ENCODE data around the gene SLC27A2.
"Not testable (repeated sequence)": the region's sequence is repeated elsewhere in the genome, so short reads cannot be mapped to it uniquely, and the experiment has no call there.

SLC27A2 gene

GRCh38 chr15:50181969-50182218 lies at the start of gene SLC27A2:
SLC27A2 (plus strand) TSS chr15:50182196; CDS start chr15:50182428, 232 bp downstream.
- H3K4me1 ChIP-seq (ENCODE audit: control insufficient read depth in 2 of 2, insufficient read depth in 2 of 2, low read length in 2 of 2) = peaks cover 5 to 8% of the 10 kb centered on the region in 2 donors
- peak within 1 kb of the TSS; percentile 9 to 34 for H3K27ac ChIP-seq (ENCODE audit: low read depth in 2 of 2, low read length in 2 of 2)
- H3K4me3 ChIP-seq (ENCODE audit: low read length in 2 of 2) = peak within 1 kb of the TSS; percentile 79 to 85
- no peaks in the 10 kb centered on the region for H3K9me3 ChIP-seq (ENCODE audit: control insufficient read depth in 2 of 2, low read length in 2 of 2)
- no peaks in the 10 kb centered on the region for H3K36me3 ChIP-seq (ENCODE audit: control insufficient read depth in 2 of 2, insufficient read depth in 2 of 2, low read length in 2 of 2)
- H3K9ac ChIP-seq (ENCODE audit: low read depth in 1 of 2, low read length in 2 of 2) = peak within 1 kb of the TSS; percentile 60 to 77
- H3K27me3 ChIP-seq (ENCODE audit: control insufficient read depth in 2 of 2, insufficient read depth in 2 of 2, low read length in 2 of 2) = peaks cover 4 to 5% of the 10 kb centered on the region in 2 donors

DNA sequence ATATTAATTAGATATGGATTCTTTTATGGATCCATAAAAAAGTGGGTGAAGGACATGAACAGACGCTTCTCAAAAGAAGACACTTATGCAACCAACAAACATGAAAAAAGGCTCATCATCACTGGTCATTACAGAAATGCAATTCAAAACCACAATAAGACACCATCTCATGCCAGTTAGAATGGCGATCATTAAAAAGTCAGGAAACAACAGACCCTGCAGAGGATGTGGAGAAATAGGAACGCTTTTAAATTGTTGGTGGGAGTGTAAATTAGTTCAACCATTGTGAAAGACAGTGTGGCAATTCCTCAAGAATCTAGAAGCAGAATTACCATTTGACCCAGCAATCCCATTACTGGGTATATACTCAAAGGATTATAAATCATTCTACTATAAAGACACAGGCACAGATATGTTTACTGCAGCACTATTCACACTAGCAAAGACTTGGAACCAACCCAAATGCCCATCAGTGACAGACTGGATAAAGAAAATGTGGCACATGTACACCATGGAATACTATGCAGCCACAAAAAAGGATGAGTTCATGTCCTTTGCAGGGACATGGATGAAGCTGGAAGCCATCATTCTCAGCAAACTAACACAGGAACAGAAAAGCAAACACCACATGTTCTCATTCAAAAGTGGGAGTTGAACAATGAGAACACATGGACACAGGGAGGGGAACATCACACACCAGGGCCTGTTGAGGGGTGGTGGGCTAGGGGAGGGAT lies 49.6 kb upstream of the SLC27A2 start:
- not testable (repeated sequence) for H3K27ac ChIP-seq (ENCODE audit: low read depth in 2 of 2, low read length in 2 of 2); H3K4me1 ChIP-seq (ENCODE audit: control insufficient read depth in 2 of 2, insufficient read depth in 2 of 2, low read length in 2 of 2); H3K9ac ChIP-seq (ENCODE audit: low read depth in 1 of 2, low read length in 2 of 2); H3K4me3 ChIP-seq (ENCODE audit: low read length in 2 of 2); H3K36me3 ChIP-seq (ENCODE audit: control insufficient read depth in 2 of 2, insufficient read depth in 2 of 2, low read length in 2 of 2); H3K27me3 ChIP-seq (ENCODE audit: control insufficient read depth in 2 of 2, insufficient read depth in 2 of 2, low read length in 2 of 2); H3K9me3 ChIP-seq (ENCODE audit: control insufficient read depth in 2 of 2, low read length in 2 of 2)

DNA sequence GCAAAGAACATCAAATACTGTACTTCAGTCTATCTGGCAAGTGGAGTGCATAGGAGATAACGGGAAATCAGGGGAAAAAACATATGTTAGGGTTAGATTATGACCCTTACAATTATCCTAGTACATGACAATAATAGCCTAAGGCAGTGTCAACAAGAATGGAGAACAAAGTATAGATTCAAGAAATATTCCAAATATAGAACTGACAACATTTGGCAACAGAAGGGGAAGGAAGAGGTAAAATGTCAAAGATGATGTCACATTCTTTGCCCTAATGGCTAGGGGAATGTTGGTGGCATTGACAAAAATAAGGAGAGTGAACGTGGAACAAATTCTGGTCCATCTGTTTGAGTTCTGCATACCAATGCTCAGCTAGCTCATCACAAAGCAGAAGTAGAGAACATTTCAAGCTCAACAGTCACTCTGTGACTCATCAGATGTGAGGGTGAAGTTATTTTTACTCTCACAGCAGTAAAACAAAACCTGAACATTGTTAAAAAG lies 47.4 kb upstream of the SLC27A2 start:
- H3K27me3 ChIP-seq (ENCODE audit: control insufficient read depth in 2 of 2, insufficient read depth in 2 of 2, low read length in 2 of 2) = no peaks in the 10 kb centered on the region
- no peak overlapping the region for H3K27ac ChIP-seq (ENCODE audit: low read depth in 2 of 2, low read length in 2 of 2)
- H3K36me3 ChIP-seq (ENCODE audit: control insufficient read depth in 2 of 2, insufficient read depth in 2 of 2, low read length in 2 of 2) = no peaks in the 10 kb centered on the region
- no peaks in the 10 kb centered on the region for H3K9me3 ChIP-seq (ENCODE audit: control insufficient read depth in 2 of 2, low read length in 2 of 2)
- H3K9ac ChIP-seq (ENCODE audit: low read depth in 1 of 2, low read length in 2 of 2) = no peak overlapping the region
- H3K4me1 ChIP-seq (ENCODE audit: control insufficient read depth in 2 of 2, insufficient read depth in 2 of 2, low read length in 2 of 2) = no peaks in the 10 kb centered on the region
- H3K4me3 ChIP-seq (ENCODE audit: low read length in 2 of 2) = no peak overlapping the region

DNA sequence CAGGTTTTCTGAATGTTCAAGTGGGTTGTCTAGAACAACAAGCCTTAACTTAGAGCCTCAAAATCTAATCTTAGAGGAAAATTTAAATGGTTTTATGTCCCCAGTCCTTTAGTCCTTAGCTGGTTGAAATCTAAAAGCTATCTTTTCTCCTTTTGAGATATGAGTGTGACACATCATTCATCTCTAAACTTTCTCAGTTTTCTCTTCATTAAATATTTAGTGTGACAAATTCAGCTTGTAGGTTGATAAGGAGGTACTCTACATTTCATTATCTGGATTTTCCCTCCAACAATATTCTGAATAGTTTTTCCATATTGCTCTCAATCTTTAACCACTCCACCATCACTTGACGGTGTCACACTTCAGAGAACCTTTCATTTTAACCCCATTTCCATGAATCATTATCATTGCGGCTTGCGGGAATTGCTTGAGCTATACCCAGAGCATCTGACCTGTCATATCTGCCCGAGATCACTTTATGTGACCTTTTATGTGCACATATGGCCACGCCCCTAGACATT lies 46.9 kb upstream of the SLC27A2 start:
- Histone ChIP-seq H3K4me3 (ENCODE audit: low read length in 2 of 2) (no peak overlapping the region), H3K27ac (ENCODE audit: low read depth in 2 of 2, low read length in 2 of 2) (no peak overlapping the region), H3K9ac (ENCODE audit: low read depth in 1 of 2, low read length in 2 of 2) (no peak overlapping the region), H3K36me3 (ENCODE audit: control insufficient read depth in 2 of 2, insufficient read depth in 2 of 2, low read length in 2 of 2) (no peaks in the 10 kb centered on the region), H3K9me3 (ENCODE audit: control insufficient read depth in 2 of 2, low read length in 2 of 2) (no peaks in the 10 kb centered on the region), H3K27me3 (ENCODE audit: control insufficient read depth in 2 of 2, insufficient read depth in 2 of 2, low read length in 2 of 2) (no peaks in the 10 kb centered on the region), H3K4me1 (ENCODE audit: control insufficient read depth in 2 of 2, insufficient read depth in 2 of 2, low read length in 2 of 2) (no peaks in the 10 kb centered on the region)

GRCh38 chr15:50137330-50137761 lies 44.6 kb upstream of the SLC27A2 start:
- Histone ChIP-seq H3K36me3 (ENCODE audit: control insufficient read depth in 2 of 2, insufficient read depth in 2 of 2, low read length in 2 of 2) (no peaks in the 10 kb centered on the region), H3K27ac (ENCODE audit: low read depth in 2 of 2, low read length in 2 of 2) (no peak overlapping the region), H3K4me3 (ENCODE audit: low read length in 2 of 2) (no peak overlapping the region), H3K4me1 (ENCODE audit: control insufficient read depth in 2 of 2, insufficient read depth in 2 of 2, low read length in 2 of 2) (no peaks in the 10 kb centered on the region), H3K27me3 (ENCODE audit: control insufficient read depth in 2 of 2, insufficient read depth in 2 of 2, low read length in 2 of 2) (no peaks in the 10 kb centered on the region), H3K9me3 (ENCODE audit: control insufficient read depth in 2 of 2, low read length in 2 of 2) (no peaks in the 10 kb centered on the region), H3K9ac (ENCODE audit: low read depth in 1 of 2, low read length in 2 of 2) (no peak overlapping the region)

DNA sequence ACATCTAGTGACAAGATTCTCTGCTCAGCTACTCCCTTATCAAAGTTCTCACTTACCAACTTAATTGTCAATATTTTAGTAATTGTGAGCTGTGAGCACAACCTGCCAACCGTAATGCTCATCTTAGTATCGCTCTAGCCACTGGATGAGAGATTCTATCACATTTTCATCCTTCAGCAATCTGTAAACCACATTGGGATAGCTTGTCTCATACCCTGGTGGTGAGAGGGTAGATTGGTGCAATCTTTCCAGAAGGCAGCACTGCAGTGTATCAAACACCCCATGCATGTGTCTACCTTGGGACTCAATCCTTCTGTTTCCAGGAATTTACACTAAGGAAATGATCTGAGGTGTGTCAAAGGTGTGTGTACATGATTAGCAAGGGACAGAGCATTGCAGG lies 44.1 kb upstream of the SLC27A2 start:
- Histone ChIP-seq H3K4me3 (ENCODE audit: low read length in 2 of 2) (no peak overlapping the region), H3K27ac (ENCODE audit: low read depth in 2 of 2, low read length in 2 of 2) (no peak overlapping the region), H3K9ac (ENCODE audit: low read depth in 1 of 2, low read length in 2 of 2) (no peak overlapping the region), H3K27me3 (ENCODE audit: control insufficient read depth in 2 of 2, insufficient read depth in 2 of 2, low read length in 2 of 2) (no peaks in the 10 kb centered on the region), H3K4me1 (ENCODE audit: control insufficient read depth in 2 of 2, insufficient read depth in 2 of 2, low read length in 2 of 2) (no peaks in the 10 kb centered on the region), H3K36me3 (ENCODE audit: control insufficient read depth in 2 of 2, insufficient read depth in 2 of 2, low read length in 2 of 2) (no peaks in the 10 kb centered on the region), H3K9me3 (ENCODE audit: control insufficient read depth in 2 of 2, low read length in 2 of 2) (no peaks in the 10 kb centered on the region)

GRCh38 chr15:50138391-50138790 lies 43.6 kb upstream of the SLC27A2 start:
- Histone ChIP-seq H3K27me3 (ENCODE audit: control insufficient read depth in 2 of 2, insufficient read depth in 2 of 2, low read length in 2 of 2) (no peaks in the 10 kb centered on the region), H3K27ac (ENCODE audit: low read depth in 2 of 2, low read length in 2 of 2) (no peak overlapping the region), H3K4me1 (ENCODE audit: control insufficient read depth in 2 of 2, insufficient read depth in 2 of 2, low read length in 2 of 2) (no peaks in the 10 kb centered on the region), H3K9me3 (ENCODE audit: control insufficient read depth in 2 of 2, low read length in 2 of 2) (no peaks in the 10 kb centered on the region), H3K36me3 (ENCODE audit: control insufficient read depth in 2 of 2, insufficient read depth in 2 of 2, low read length in 2 of 2) (no peaks in the 10 kb centered on the region), H3K9ac (ENCODE audit: low read depth in 1 of 2, low read length in 2 of 2) (no peak overlapping the region), H3K4me3 (ENCODE audit: low read length in 2 of 2) (no peak overlapping the region)

DNA sequence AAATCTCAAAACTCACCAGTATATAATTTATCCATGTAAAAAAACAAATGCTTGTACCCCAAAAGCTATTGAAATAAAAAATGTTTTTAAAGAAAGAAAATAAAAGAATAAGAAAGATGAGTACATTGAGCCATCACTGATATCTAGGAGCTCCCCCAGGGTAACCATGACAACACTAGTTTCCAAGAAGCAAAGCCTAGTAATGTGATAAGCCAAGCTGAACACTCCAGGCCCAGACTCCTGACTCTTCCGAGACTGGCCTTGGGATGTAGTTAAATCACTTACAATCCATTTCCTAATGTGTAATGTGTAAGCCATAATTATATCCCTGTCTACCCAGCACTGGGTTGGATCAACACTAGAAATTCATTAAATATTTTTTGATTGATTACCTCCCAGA lies 41.9 kb upstream of the SLC27A2 start:
- no peaks in the 10 kb centered on the region for H3K27me3 ChIP-seq (ENCODE audit: control insufficient read depth in 2 of 2, insufficient read depth in 2 of 2, low read length in 2 of 2)
- H3K9me3 ChIP-seq (ENCODE audit: control insufficient read depth in 2 of 2, low read length in 2 of 2) = no peaks in the 10 kb centered on the region
- no peaks in the 10 kb centered on the region for H3K36me3 ChIP-seq (ENCODE audit: control insufficient read depth in 2 of 2, insufficient read depth in 2 of 2, low read length in 2 of 2)
- no peak overlapping the region for H3K9ac ChIP-seq (ENCODE audit: low read depth in 1 of 2, low read length in 2 of 2)
- H3K4me1 ChIP-seq (ENCODE audit: control insufficient read depth in 2 of 2, insufficient read depth in 2 of 2, low read length in 2 of 2) = no peaks in the 10 kb centered on the region
- no peak overlapping the region for H3K4me3 ChIP-seq (ENCODE audit: low read length in 2 of 2)
- no peak overlapping the region for H3K27ac ChIP-seq (ENCODE audit: low read depth in 2 of 2, low read length in 2 of 2)

- Histone ChIP-seq H3K4me1 (ENCODE audit: control insufficient read depth in 2 of 2, insufficient read depth in 2 of 2, low read length in 2 of 2) (peaks cover 0 to 5% of the 10 kb centered on the region in 2 donors), H3K9ac (ENCODE audit: low read depth in 1 of 2, low read length in 2 of 2) (no peak overlapping the region), H3K27ac (ENCODE audit: low read depth in 2 of 2, low read length in 2 of 2) (no peak overlapping the region), H3K36me3 (ENCODE audit: control insufficient read depth in 2 of 2, insufficient read depth in 2 of 2, low read length in 2 of 2) (no peaks in the 10 kb centered on the region), H3K27me3 (ENCODE audit: control insufficient read depth in 2 of 2, insufficient read depth in 2 of 2, low read length in 2 of 2) (no peaks in the 10 kb centered on the region), H3K4me3 (ENCODE audit: low read length in 2 of 2) (no peak overlapping the region), H3K9me3 (ENCODE audit: control insufficient read depth in 2 of 2, low read length in 2 of 2) (no peaks in the 10 kb centered on the region)
Observed at GRCh38 chr15:50140983-50141382, 41.0 kb upstream of the SLC27A2 start.

DNA sequence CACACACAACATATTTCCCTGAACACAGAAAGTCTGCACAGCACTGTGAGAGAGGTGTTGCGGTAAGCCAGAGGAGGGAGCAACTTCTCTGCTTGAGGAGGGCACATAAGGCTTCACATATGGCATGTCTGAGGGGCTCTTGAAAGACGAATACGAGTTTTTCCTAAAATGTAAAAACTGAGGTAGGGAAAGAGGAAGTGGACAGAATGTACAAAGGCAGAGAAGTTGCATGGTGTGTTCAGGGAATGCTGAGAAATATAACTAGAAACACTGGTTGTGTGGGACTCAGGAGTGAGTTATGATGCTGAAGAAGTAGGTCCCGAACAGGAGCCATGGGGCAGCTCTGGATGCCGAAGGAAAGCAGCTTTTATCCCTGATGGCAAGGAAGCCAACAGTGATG lies 40.1 kb upstream of the SLC27A2 start:
- Histone ChIP-seq H3K9ac (ENCODE audit: low read depth in 1 of 2, low read length in 2 of 2) (no peak overlapping the region), H3K36me3 (ENCODE audit: control insufficient read depth in 2 of 2, insufficient read depth in 2 of 2, low read length in 2 of 2) (no peaks in the 10 kb centered on the region)

More for the DNA sequence above, 40.1 kb upstream of the SLC27A2 start:
- Histone ChIP-seq H3K4me1 (ENCODE audit: control insufficient read depth in 2 of 2, insufficient read depth in 2 of 2, low read length in 2 of 2) (peaks cover 0 to 5% of the 10 kb centered on the region in 2 donors), H3K27me3 (ENCODE audit: control insufficient read depth in 2 of 2, insufficient read depth in 2 of 2, low read length in 2 of 2) (no peaks in the 10 kb centered on the region), H3K9me3 (ENCODE audit: control insufficient read depth in 2 of 2, low read length in 2 of 2) (no peaks in the 10 kb centered on the region), H3K4me3 (ENCODE audit: low read length in 2 of 2) (no peak overlapping the region), H3K27ac (ENCODE audit: low read depth in 2 of 2, low read length in 2 of 2) (no peak overlapping the region)
